Mesenchymal stem cell (in vitro differentiated cells and primary cell): ENCODE data around the gene CXCR2.

Source experiments
- DNase-seq: peaks from one replicate; pipeline ENCODE4 v3.0.0-alpha.2; 2013
- H2AFZ ChIP-seq: one replicate; pipeline ENCODE4 v1.6.1; 2013; ENCODE audit warnings: low read depth, mild to moderate bottlenecking, control low read depth, inconsistent platforms, low read length, moderate library complexity
- H2AK5ac ChIP-seq: 2 replicates; pipeline ENCODE4 v1.6.1; 2013; ENCODE audit warnings: low read length, moderate library complexity, mild to moderate bottlenecking, inconsistent platforms; ENCODE audit not compliant: severe bottlenecking
- H2BK120ac ChIP-seq: one replicate; pipeline ENCODE4 v1.6.1; 2013; ENCODE audit warnings: low read depth, mild to moderate bottlenecking, inconsistent platforms, low read length, moderate library complexity
- H2BK12ac ChIP-seq, 2 experiments: one replicate each; pipeline ENCODE4 v1.6.1; 2013; ENCODE audit warnings: inconsistent platforms in 2 of 2, low read length in 2 of 2, mild to moderate bottlenecking in 2 of 2, moderate library complexity in 2 of 2, control low read depth in 1 of 2
- H2BK15ac ChIP-seq: one replicate; pipeline ENCODE4 v1.6.1; 2013; ENCODE audit warnings: mild to moderate bottlenecking, low read depth, inconsistent platforms; ENCODE audit not compliant: poor library complexity, severe bottlenecking
- H2BK5ac ChIP-seq: 2 replicates; pipeline ENCODE4 v1.6.1; 2013; ENCODE audit warnings: low read depth, mild to moderate bottlenecking, low read length, control low read depth, inconsistent platforms; ENCODE audit not compliant: poor library complexity, severe bottlenecking
- H3K14ac ChIP-seq, 2 experiments: one replicate each; pipeline ENCODE4 v1.6.1; 2013; ENCODE audit warnings: inconsistent platforms in 2 of 2, low read length in 2 of 2, control low read depth in 1 of 2, mild to moderate bottlenecking in 1 of 2, moderate library complexity in 1 of 2
- H3K18ac ChIP-seq, 2 experiments: one replicate each; pipeline ENCODE4 v1.6.1; 2013; ENCODE audit warnings: inconsistent platforms in 2 of 2, low read length in 2 of 2, control low read depth in 1 of 2, low read depth in 1 of 2, mild to moderate bottlenecking in 1 of 2
- H3K23ac ChIP-seq, 2 experiments: one replicate each; pipeline ENCODE4 v1.6.1; 2013; ENCODE audit warnings: inconsistent platforms in 2 of 2, low read length in 2 of 2, mild to moderate bottlenecking in 2 of 2, moderate library complexity in 2 of 2, control low read depth in 1 of 2
- H3K27ac ChIP-seq: 2 replicates; pipeline ENCODE4 v1.5.1; 2013; ENCODE audit warnings: mild to moderate bottlenecking, moderate library complexity, low read length, control low read depth, inconsistent platforms; ENCODE audit not compliant: poor library complexity, severe bottlenecking
- H3K27me3 ChIP-seq, 2 experiments: 2 replicates each; pipeline versions ENCODE4 v1.6.1 to v1.7.0; 2013; ENCODE audit warnings: low read length in 2 of 2, mild to moderate bottlenecking in 2 of 2, moderate library complexity in 2 of 2, control low read depth in 1 of 2, inconsistent platforms in 1 of 2; ENCODE audit not compliant: control insufficient read depth in 1 of 2, insufficient read depth in 1 of 2
- H3K36me3 ChIP-seq, 2 experiments: 2 replicates each; pipeline versions ENCODE4 v1.6.1 to v1.7.0; 2013; ENCODE audit warnings: low read length in 2 of 2, control low read depth in 1 of 2, inconsistent platforms in 1 of 2, low read depth in 1 of 2, mild to moderate bottlenecking in 1 of 2; ENCODE audit not compliant: insufficient read depth in 2 of 2, control insufficient read depth in 1 of 2
- H3K4ac ChIP-seq, 2 experiments: one replicate each; pipeline ENCODE4 v1.6.1; 2013; ENCODE audit warnings: inconsistent platforms in 2 of 2, low read length in 2 of 2, mild to moderate bottlenecking in 2 of 2, moderate library complexity in 2 of 2, control low read depth in 1 of 2, low read depth in 1 of 2
- H3K4me1 ChIP-seq: 2 replicates; pipeline ENCODE4 v1.6.1; 2013; ENCODE audit warnings: low read depth, low read length, control low read depth; ENCODE audit not compliant: control insufficient read depth, insufficient read depth
- H3K4me2 ChIP-seq: 2 replicates; pipeline ENCODE4 v1.6.1; 2013; ENCODE audit warnings: low read length, mild to moderate bottlenecking, inconsistent platforms; ENCODE audit not compliant: poor library complexity, severe bottlenecking
- H3K4me3 ChIP-seq, 2 experiments: 2 replicates each; pipeline versions ENCODE4 v1.5.1 to v1.7.0; 2013; ENCODE audit warnings: low read length in 2 of 2, mild to moderate bottlenecking in 2 of 2, control low read depth in 1 of 2, low read depth in 1 of 2; ENCODE audit not compliant: insufficient read depth in 1 of 2
- H3K79me1 ChIP-seq: replicated peaks from 2 replicates; pipeline ENCODE4 v1.6.1; 2013; ENCODE audit warnings: mild to moderate bottlenecking, control low read depth, low read length, inconsistent platforms; ENCODE audit not compliant: poor library complexity, severe bottlenecking
- H3K9ac ChIP-seq: 2 replicates; pipeline ENCODE4 v1.7.0; 2013; ENCODE audit warnings: mild to moderate bottlenecking, low read length, moderate library complexity
- H3K9me3 ChIP-seq: 2 replicates; pipeline ENCODE4 v1.7.0; 2013; ENCODE audit warnings: mild to moderate bottlenecking, low read length; ENCODE audit not compliant: control insufficient read depth
- H4K8ac ChIP-seq: one replicate; pipeline ENCODE4 v1.6.1; 2013; ENCODE audit warnings: inconsistent platforms, mild to moderate bottlenecking, low read length, moderate library complexity
- H4K91ac ChIP-seq: one replicate; pipeline ENCODE4 v1.6.1; 2013; ENCODE audit warnings: mild to moderate bottlenecking, low read length, inconsistent platforms
- WGBS: methylation state at CpG from one replicate; pipeline ENCODE4 v1.1.7; 2013; ENCODE audit warnings: mixed read lengths; 5-methylcytosine and 5-hydroxymethylcytosine counted together

Gene CXCR2

DNA sequence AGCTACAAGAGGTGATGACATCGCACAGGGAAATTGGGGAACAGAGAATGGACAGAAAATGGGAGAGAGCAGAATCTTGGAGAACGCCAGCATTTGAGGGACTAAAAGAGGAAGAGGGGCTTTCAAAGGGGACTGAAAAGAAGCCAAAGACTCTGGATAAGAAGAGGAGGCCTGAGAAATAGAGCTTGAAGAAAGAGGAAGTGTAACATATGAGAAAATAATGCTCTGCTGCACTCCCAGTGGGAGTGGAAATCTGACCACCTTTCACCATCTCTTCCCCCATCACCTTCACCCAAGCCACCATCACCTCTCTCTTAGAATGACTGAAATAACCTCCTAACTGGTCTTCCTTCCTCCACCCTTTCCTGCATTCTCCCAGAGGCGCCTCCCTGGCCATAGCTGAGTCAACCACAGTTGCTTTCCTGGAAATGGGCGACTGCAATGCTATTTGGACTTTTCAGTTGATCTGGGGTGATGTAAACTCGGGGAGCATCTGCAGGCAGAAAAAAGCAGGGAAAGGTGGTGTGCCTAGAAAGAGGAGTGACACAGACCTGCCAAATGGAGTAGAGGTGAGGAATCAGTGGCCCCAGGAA lies 24.1 kb downstream of the CXCR2 start:
- no peak overlapping the region for H2BK120ac ChIP-seq
- H2BK12ac ChIP-seq: no peak overlapping the region
- H3K79me1 ChIP-seq: no peaks in the 10 kb centered on the region
- H3K18ac ChIP-seq: no peak overlapping the region
- H2BK5ac ChIP-seq: no peak overlapping the region
- H3K27me3 ChIP-seq: peaks cover 45 to 51% of the 10 kb centered on the region in 2 experiments
- no peaks in the 10 kb centered on the region for H3K36me3 ChIP-seq
- no peak overlapping the region for H3K9ac ChIP-seq
- no peaks in the 10 kb centered on the region for H3K4me1 ChIP-seq
- no peak overlapping the region for H4K8ac ChIP-seq
- H2AFZ ChIP-seq: no peak overlapping the region
- H3K9me3 ChIP-seq: no peaks in the 10 kb centered on the region
- H2AK5ac ChIP-seq: no peak overlapping the region
- H4K91ac ChIP-seq: no peak overlapping the region
- H3K4me3 ChIP-seq: no peak overlapping the region
- H3K23ac ChIP-seq: no peak overlapping the region
- no peak overlapping the region for H3K14ac ChIP-seq
- no peak overlapping the region for H2BK15ac ChIP-seq
- no peak overlapping the region for H3K4ac ChIP-seq
- no peak overlapping the region for H3K27ac ChIP-seq
- H3K4me2 ChIP-seq: no peak overlapping the region
- WGBS: 86% methylated on average over 5 of the region's 5 CpGs
- no peak for DNase-seq

DNA sequence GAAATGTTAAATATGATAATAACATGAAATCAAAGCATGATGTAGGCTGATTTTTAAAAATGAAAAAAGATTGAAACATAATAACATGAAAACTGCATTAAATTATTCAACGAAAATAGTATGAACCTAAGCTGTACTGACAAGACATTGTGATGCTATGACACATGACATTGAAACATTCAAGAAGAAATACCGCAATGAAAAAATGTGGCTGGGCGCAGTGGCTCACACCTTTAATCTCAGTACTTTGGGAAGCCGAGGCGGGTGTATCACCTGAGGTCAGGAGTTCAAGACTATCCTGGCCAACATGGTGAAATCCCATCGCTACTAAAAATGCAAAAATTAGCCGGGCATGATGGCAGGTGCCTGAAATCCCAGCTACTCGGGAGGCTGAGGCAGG lies 26.3 kb downstream of the CXCR2 start:
- Histone ChIP-seq H3K9ac (no peak overlapping the region), H3K36me3 (no peaks in the 10 kb centered on the region), H2BK5ac (no peak overlapping the region), H2AFZ (no peak overlapping the region), H3K79me1 (no peaks in the 10 kb centered on the region), H3K18ac (no peak overlapping the region), H3K4ac (no peak overlapping the region), H3K4me2 (no peak overlapping the region), H2BK120ac (no peak overlapping the region), H3K27ac (no peak overlapping the region), H4K8ac (no peak overlapping the region), H3K23ac (no peak overlapping the region), H3K27me3 (peaks cover 38 to 68% of the 10 kb centered on the region in 2 experiments), H2BK15ac (no peak overlapping the region), H2AK5ac (no peak overlapping the region), H3K4me3 (no peak overlapping the region), H4K91ac (no peak overlapping the region), H3K9me3 (no peaks in the 10 kb centered on the region), H3K14ac (no peak overlapping the region), H3K4me1 (no peaks in the 10 kb centered on the region), H2BK12ac (no peak overlapping the region)
- no peak for DNase-seq
- 91% methylated on average over 8 of the region's 8 CpGs for WGBS

DNA sequence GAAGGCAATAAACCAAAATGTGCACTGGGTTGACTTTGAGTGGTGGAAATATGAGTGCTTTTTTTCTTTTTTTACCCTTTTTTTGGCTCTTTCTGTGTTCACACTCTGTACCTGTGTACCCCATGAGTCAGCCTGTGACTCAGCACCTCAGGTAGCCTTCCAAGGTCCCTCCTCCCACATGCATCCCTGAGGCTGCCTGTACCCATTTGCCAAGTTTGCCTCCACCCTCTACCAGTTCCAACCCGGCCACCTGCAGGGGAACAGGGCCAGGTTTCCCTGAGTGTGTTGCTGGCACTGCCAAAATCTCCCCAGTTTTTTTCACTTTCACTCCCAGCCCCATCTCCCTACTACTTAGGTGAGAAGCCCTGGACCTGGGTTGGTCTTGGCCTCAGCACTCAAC lies 26.9 kb downstream of the CXCR2 start:
- no peak overlapping the region for H2BK120ac ChIP-seq
- H3K27me3 ChIP-seq: peaks cover 38 to 68% of the 10 kb centered on the region in 2 experiments
- H2BK12ac ChIP-seq: no peak overlapping the region
- DNase-seq: no peak
- no peak overlapping the region for H3K23ac ChIP-seq
- H2AK5ac ChIP-seq: no peak overlapping the region
- no peaks in the 10 kb centered on the region for H3K9me3 ChIP-seq
- H3K14ac ChIP-seq: no peak overlapping the region
- H3K4ac ChIP-seq: no peak overlapping the region
- H3K4me3 ChIP-seq: no peak overlapping the region
- H3K18ac ChIP-seq: no peak overlapping the region
- H3K79me1 ChIP-seq: no peaks in the 10 kb centered on the region
- no peaks in the 10 kb centered on the region for H3K36me3 ChIP-seq
- H4K8ac ChIP-seq: no peak overlapping the region
- no peak overlapping the region for H2AFZ ChIP-seq
- H2BK15ac ChIP-seq: no peak overlapping the region
- H3K27ac ChIP-seq: no peak overlapping the region
- H2BK5ac ChIP-seq: no peak overlapping the region
- no peaks in the 10 kb centered on the region for H3K4me1 ChIP-seq
- WGBS: 74% methylated on average over 1 of the region's 1 CpG
- H3K9ac ChIP-seq: no peak overlapping the region
- no peak overlapping the region for H4K91ac ChIP-seq
- no peak overlapping the region for H3K4me2 ChIP-seq

DNA sequence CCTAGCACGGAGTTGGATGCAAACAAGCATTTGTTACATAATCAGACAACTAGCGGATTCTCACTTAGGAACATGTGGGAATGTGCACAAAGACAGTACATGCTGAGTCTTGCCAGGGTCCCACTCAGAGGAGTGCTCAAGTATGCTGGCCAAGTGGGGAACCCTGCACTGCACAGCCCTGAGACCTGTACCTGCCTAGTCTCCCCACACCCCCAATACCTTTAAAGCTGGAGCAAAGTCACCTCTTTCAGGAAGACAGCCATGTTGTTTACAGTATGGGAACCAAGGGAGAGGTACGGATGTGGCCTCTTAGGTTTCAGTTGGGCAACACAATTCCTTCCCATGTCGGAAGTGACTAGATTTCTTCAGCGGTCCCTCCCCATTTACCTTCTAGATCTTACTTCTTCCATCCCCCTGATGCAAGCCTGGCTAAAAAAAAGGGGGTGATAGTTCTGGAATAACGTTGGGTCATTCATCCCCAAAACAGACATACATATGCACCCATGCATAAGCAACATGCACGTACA lies 30.2 kb downstream of the CXCR2 start:
- no peaks in the 10 kb centered on the region for H3K79me1 ChIP-seq
- H2BK12ac ChIP-seq: no peak overlapping the region
- no peak overlapping the region for H3K18ac ChIP-seq
- no peaks in the 10 kb centered on the region for H3K4me1 ChIP-seq
- 97% methylated on average over 6 of the region's 7 CpGs for WGBS
- no peak overlapping the region for H4K8ac ChIP-seq
- no peak overlapping the region for H2AFZ ChIP-seq
- H3K14ac ChIP-seq: no peak overlapping the region
- H2BK120ac ChIP-seq: no peak overlapping the region
- no peak overlapping the region for H3K27ac ChIP-seq
- no peak overlapping the region for H2BK15ac ChIP-seq
- no peak overlapping the region for H2BK5ac ChIP-seq
- no peak overlapping the region for H3K4me3 ChIP-seq
- H3K9ac ChIP-seq: no peak overlapping the region
- no peak overlapping the region for H2AK5ac ChIP-seq
- no peak for DNase-seq
- no peak overlapping the region for H4K91ac ChIP-seq
- no peak overlapping the region for H3K4me2 ChIP-seq
- no peak overlapping the region for H3K4ac ChIP-seq
- no peaks in the 10 kb centered on the region for H3K9me3 ChIP-seq
- no peaks in the 10 kb centered on the region for H3K36me3 ChIP-seq
- H3K23ac ChIP-seq: no peak overlapping the region
- peaks cover 28 to 68% of the 10 kb centered on the region in 2 experiments for H3K27me3 ChIP-seq
